Measurements from ENCODE around the gene ITSN1.

The ITSN1 gene

DNA sequence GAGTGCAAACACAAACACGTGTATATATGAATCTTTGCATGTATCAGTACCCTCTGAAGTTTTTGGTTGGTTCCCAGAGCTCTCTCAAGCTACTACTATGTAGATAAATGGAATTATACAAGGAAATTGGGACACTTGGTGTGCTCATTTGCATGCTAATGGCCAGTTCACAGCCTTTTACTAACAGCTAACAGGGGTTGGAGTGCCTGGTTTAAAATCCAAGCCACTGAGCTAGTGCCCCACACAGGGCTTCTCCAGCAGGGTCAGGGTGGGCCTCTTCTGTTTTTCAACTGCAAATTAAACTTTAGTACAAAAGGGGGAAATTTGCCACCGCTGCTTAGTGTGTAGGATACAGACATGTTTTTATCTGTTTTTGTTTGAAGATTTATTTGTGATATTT lies 152.3 kb downstream of the ITSN1 start:
- TF ChIP-seq, protein P1, sequence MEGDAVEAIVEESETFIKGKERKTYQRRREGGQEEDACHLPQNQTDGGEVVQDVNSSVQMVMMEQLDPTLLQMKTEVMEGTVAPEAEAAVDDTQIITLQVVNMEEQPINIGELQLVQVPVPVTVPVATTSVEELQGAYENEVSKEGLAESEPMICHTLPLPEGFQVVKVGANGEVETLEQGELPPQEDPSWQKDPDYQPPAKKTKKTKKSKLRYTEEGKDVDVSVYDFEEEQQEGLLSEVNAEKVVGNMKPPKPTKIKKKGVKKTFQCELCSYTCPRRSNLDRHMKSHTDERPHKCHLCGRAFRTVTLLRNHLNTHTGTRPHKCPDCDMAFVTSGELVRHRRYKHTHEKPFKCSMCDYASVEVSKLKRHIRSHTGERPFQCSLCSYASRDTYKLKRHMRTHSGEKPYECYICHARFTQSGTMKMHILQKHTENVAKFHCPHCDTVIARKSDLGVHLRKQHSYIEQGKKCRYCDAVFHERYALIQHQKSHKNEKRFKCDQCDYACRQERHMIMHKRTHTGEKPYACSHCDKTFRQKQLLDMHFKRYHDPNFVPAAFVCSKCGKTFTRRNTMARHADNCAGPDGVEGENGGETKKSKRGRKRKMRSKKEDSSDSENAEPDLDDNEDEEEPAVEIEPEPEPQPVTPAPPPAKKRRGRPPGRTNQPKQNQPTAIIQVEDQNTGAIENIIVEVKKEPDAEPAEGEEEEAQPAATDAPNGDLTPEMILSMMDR (IDR thresholded peaks at IDR 0.05; ENCODE audit: insufficient read depth, missing control alignments), result no peak
- DNase-seq (ENCODE audit: insufficient read length, low spot score), result no peak
- FAIRE-seq, result no peak

DNA sequence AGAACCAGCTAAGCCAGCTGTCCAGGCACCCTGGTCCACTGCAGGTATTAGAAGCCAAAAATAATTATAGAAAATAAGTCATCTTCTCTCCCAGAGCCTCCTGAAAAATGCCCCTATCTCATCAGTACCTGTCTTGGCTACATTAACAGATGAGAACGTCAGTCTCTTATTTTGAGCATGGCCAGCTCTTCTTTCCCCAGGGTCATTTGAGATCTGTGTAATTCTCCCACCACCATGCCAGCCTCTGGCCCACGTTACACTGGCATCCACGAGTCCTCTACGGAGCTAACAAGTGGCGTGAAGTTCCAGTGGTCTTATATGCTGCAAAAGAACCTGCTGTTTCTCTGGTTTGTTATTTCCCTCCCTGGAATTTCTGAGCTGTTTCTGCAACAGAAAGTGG lies 155.3 kb downstream of the ITSN1 start:
- FAIRE-seq (no peak), DNase-seq (ENCODE audit: insufficient read length, low spot score) (no peak)
- TF ChIP-seq, protein P1 (IDR thresholded peaks at IDR 0.05; ENCODE audit: insufficient read depth, missing control alignments), result no peak

DNA sequence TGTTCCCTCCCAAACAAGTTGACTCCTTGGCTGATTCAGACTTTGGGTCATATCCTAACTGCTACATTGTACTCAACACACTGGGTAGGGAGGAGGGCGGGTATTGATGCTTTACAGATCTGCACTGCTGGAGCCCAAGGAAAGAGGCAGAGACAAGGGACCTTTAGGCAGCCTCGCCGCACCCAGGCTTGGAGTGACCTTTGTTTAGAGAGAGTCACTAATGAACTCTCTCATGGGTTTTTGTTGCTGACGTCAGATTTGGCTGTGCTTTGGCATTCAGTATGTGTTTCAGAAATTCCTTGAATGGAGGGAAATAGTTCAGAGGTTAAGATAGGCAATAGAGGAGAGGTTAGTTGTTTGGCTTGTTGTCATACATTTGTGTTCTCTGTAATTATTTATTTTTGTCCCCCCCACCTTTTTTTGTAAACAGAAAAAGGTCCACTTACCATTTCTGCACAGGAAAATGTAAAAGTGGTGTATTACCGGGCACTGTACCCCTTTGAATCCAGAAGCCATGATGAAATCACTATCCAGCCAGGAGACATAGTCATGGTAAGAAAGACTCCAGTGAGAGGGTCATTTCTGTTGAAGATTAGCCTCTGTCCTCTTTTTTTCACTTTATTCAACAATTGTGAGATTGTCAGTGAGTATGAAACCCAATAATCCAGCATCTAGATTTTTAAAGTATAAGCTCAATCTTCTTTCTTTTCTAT lies 157.2 kb downstream of the ITSN1 start:
- DNase-seq (ENCODE audit: insufficient read length, low spot score) (no peak), FAIRE-seq (no peak)
- TF ChIP-seq, protein P1 (IDR thresholded peaks at IDR 0.05; ENCODE audit: insufficient read depth, missing control alignments), result no peak

DNA sequence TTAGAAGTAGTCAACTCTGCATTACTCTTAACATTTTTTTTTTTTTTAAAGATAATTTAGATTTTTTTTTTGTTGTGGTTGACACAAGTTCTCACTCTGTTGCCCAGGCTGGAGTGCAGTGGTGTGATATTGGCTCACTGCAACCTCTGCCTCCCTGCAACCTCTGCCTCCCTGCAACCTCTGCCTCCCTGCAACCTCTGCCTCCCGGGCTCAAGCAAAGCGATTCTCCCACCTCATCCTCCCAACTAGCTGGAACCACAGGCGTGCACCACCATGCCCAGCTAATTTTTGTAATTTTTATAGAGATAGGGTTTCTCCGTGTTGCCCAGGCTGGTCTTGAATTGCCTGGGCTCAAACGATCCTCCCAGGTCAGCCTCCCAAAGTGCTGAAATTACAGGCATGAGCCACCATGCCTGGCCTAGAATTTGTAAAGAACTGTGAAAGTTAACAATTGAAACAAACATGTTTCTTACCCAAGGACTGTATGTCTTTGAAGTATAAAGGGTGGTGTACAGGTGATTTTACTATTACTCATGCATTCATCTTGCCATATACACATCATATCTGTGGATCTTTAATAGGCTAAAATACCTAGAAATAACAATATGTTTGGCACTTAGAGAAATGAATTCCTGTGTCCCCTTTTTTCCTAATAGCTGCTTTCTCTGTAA lies 158.6 kb downstream of the ITSN1 start:
- TF ChIP-seq, protein P1 (IDR thresholded peaks at IDR 0.05; ENCODE audit: insufficient read depth, missing control alignments), result no peak
- no peak for DNase-seq (ENCODE audit: insufficient read length, low spot score)
- FAIRE-seq, result no peak

DNA sequence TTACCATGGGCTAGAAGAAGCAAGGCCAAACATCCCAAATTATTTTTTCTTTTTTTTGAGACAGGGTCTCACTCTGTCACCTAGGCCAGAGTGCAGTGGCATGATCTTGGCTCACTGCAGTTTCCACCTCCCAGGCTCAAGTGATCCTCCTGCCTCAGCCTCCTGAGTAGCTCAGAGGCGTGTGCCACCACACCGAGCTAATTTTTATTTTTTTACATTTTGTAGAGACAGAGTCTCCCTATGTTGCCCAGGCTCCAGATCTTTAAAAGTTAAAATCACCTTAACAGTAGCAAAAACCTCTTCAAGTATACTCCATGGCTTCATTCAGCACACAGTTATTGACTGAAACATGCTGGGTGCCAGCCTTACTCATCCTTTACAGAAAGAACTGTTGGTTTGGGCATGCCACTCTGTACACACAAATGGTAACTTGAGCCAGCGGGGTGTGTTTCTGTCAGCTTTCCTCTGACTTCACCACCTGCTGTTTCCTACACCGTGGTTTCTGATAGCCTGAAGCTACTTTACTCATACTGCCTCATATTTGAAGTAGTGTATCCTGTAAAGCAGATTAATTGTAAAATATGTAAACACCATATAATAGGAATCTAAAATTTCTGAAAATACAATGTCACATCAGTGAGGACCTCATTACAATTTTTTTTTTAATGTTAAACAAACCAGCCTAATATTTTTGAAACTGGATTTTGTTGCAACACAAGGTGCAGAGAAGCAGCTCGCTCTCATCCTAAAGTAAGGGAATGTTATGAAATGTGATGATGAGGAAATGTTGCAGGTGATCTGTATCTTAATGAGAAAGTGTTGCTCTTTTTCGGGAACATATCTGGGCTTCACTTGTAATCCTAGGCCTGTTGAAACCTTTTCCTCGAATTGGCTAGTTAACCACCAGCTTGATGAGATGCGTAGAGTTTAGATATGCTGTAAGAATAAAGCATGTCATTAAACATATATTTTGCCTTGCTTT lies 159.4 kb downstream of the ITSN1 start:
- no peak for FAIRE-seq

DNA sequence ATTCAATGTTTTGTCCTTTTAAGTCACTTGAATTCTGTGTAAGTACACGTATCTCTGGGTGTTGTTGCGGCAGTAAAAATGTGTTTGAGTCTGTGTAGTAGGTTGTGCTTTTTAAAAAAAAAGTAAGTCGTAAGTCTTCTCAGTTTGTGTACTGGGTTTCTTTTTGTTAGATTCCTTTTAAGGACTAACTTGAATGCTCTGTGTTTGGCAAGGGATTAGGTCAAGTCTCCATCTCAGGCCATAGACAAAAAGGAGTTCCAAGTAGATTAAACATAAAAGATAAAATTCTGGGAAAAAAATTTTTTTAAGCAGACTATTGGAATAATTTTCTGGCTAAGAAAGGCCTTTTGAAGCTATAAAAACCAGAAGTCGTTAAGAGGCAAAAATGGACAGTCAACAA lies 160.2 kb downstream of the ITSN1 start:
- no peak for DNase-seq (ENCODE audit: insufficient read length, low spot score)
- TF ChIP-seq, protein P1 (IDR thresholded peaks at IDR 0.05; ENCODE audit: insufficient read depth, missing control alignments), result no peak
- no peak for FAIRE-seq

More for the DNA sequence above, 159.4 kb downstream of the ITSN1 start:
- TF ChIP-seq, protein P1 (IDR thresholded peaks at IDR 0.05; ENCODE audit: insufficient read depth, missing control alignments), result no peak
- no peak for DNase-seq (ENCODE audit: insufficient read length, low spot score)

Measured in D721Med (cell line).